ENCODE data around the gene HAUS2. TPM values are rescaled to one million over a fixed set of nuclear protein-coding genes. Genes with fewer than 3 reads are reported as not detected.

The HAUS2 gene
- total RNA-seq, 4 donors from 2014 or later = 17.3 to 37.8 (median 33.0) TPM

GRCh38 chr15:42510258-42511006 is 38.2 kb upstream of the HAUS2 start:
- TF ChIP-seq, protein P1, sequence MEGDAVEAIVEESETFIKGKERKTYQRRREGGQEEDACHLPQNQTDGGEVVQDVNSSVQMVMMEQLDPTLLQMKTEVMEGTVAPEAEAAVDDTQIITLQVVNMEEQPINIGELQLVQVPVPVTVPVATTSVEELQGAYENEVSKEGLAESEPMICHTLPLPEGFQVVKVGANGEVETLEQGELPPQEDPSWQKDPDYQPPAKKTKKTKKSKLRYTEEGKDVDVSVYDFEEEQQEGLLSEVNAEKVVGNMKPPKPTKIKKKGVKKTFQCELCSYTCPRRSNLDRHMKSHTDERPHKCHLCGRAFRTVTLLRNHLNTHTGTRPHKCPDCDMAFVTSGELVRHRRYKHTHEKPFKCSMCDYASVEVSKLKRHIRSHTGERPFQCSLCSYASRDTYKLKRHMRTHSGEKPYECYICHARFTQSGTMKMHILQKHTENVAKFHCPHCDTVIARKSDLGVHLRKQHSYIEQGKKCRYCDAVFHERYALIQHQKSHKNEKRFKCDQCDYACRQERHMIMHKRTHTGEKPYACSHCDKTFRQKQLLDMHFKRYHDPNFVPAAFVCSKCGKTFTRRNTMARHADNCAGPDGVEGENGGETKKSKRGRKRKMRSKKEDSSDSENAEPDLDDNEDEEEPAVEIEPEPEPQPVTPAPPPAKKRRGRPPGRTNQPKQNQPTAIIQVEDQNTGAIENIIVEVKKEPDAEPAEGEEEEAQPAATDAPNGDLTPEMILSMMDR (IDR thresholded peaks at IDR 0.05; ENCODE audit: low read depth) = no peak

GRCh38 chr15:42511007-42511391 is 37.6 kb upstream of the HAUS2 start:
- TF ChIP-seq, protein P1 (IDR thresholded peaks at IDR 0.05; ENCODE audit: low read depth) = no peak

- TF ChIP-seq, protein P1 (IDR thresholded peaks at IDR 0.05; ENCODE audit: low read depth) = no peak
Measured at GRCh38 chr15:42523331-42523730, 25.3 kb upstream of the HAUS2 start.

GRCh38 chr15:42528970-42529369 is 19.7 kb upstream of the HAUS2 start:
- TF ChIP-seq, protein P1 (IDR thresholded peaks at IDR 0.05; ENCODE audit: low read depth) = no peak

- TF ChIP-seq, protein P1 (IDR thresholded peaks at IDR 0.05; ENCODE audit: low read depth) = no peak
Measured at GRCh38 chr15:42533246-42533645, 15.4 kb upstream of the HAUS2 start.

- TF ChIP-seq, protein P1 (IDR thresholded peaks at IDR 0.05; ENCODE audit: low read depth) = no peak
Measured at GRCh38 chr15:42544853-42545629, 3.6 kb upstream of the HAUS2 start.

GRCh38 chr15:42547918-42548248 is 755 bp upstream of the HAUS2 start:
- TF ChIP-seq, protein P1 (IDR thresholded peaks at IDR 0.05; ENCODE audit: low read depth) = no peak

All from subcutaneous adipose tissue (tissue), 4 donors.